NCI-H226 (cell line): ENCODE measurements around the gene FKBP5.

Source experiments
- DNase-seq: peaks from one replicate; pipeline ENCODE4 v3.0.0-alpha.2; 2015

FKBP5 gene

GRCh38 chr6:35651244-35651643, 37.5 kb downstream of the FKBP5 start:
- DNase-seq: no peak

- DNase-seq: no peak
These were observed 38.7 kb downstream of the FKBP5 start for GRCh38 chr6:35650015-35650414.

DNA sequence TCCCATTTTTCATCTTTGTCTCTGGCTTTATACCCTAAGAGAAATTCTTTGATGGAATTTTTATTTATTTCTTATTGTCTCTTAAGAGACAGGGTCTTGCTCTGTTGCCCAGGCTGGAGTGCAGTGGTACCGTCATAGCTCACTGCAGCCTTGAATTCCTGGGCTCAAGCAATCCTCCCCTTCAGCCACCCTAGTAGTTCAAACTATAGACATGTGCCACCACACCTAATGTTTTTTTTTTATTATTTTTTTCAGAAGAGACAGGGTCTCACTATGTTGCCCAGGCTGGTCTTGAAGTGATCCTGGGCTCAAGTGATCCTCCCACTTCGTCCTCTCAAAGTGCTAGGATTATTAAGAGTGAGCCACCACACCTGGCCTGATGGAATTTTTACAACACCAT, 40.5 kb downstream of the FKBP5 start:
- DNase-seq: no peak

GRCh38 chr6:35647400-35647799, 41.3 kb downstream of the FKBP5 start:
- DNase-seq: no peak

DNA sequence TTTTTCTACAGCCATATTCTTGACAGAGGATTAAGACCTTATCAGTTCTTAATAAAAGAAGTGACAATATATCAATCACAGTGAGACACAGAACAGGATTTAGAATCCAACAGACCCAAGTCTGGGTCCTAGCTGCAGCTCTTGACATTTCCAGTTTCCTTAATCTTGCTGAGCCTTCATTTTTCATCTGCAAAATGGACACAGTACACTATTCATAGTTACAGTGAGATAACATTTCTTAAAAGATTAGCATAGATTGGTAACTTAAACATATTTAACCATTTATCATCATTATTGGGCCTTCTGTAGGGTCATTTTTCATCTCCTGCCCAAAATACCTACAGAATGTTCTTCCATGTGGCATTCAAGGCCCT, 45.6 kb downstream of the FKBP5 start:
- DNase-seq: no peak

- no peak for DNase-seq
These were observed 46.1 kb downstream of the FKBP5 start for GRCh38 chr6:35642471-35643161.

DNA sequence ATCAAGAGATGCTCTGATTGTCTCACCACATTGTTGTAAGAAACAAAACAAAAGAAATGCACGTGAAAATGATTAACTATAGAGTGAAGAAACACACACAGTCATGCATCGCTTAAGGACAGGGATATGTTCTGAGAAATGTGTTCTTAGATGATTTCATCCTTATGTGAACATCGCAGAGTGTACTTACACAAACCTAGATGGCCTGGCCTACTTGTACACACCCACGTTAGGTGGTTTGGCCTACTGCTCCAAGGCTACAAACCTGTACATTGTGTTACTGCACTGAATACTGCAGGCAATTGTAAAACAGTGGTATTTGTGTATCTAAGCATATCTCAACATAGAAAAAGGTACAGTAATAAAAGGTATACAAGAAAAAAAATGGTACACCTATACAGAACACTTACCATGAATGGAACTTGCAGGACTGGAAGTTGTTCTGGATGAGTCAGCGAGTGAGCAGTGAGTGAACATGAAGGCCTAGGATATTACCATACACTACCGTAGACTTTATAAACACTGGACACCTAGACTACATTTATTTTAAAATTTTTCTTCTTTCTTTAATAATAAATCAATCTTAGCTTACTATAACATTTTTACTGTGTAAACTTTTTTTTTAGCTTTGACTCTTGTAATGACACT, 48.6 kb downstream of the FKBP5 start:
- DNase-seq: no peak

- no peak for DNase-seq
These were observed 50.0 kb downstream of the FKBP5 start for GRCh38 chr6:35638679-35639078.

GRCh38 chr6:35637911-35638310, 50.8 kb downstream of the FKBP5 start:
- no peak for DNase-seq

DNA sequence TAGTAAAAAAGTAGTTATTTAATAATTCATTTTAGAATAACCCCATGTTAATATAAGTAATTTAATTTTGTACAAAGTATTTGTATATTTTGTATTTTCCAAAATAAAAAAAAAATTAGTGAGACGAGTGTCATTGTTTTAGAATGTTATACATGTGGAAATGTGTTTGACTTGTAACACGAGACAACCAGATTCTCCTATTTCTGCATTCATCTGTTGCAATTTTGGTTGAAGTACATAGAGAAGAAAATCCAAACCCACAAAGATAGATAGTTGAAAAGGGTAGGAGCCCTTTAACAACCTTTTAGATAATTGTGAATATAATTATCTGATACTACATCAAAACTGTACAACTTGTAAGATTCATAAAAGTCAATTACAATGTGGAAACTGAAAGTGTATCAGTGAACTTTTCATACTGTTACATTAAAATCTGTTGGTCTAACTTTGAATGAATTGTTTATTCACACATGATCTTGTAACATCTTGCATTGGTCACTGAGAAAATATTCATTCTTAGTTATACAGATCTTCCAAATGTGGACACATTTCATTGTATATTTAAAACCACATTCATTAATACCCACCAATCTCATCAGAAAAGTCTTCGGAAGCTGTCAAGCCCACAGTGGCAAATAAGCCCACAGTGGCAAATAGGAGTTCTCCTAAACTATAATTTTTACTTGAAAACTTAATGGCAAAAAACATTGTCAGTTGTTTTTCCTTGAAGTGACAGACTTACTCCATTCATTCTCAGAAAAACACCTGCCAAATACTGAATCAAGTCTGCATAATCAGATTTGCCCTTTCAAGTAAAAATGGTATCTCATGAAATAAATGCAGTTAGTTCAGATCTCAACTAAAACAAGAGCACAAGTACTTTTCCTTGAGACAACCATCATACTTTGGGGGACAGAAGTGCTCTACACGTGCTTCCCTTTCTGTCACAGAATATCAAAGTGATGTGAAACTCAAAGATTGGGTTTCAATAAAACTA, 52.8 kb downstream of the FKBP5 start:
- DNase-seq: no peak

- DNase-seq: no peak
These were observed 54.4 kb downstream of the FKBP5 start for GRCh38 chr6:35634316-35634715.

- no peak for DNase-seq
These were observed 55.1 kb downstream of the FKBP5 start for GRCh38 chr6:35633579-35634089.

- no peak for DNase-seq
These were observed 58.8 kb downstream of the FKBP5 start for GRCh38 chr6:35629876-35630378.

DNA sequence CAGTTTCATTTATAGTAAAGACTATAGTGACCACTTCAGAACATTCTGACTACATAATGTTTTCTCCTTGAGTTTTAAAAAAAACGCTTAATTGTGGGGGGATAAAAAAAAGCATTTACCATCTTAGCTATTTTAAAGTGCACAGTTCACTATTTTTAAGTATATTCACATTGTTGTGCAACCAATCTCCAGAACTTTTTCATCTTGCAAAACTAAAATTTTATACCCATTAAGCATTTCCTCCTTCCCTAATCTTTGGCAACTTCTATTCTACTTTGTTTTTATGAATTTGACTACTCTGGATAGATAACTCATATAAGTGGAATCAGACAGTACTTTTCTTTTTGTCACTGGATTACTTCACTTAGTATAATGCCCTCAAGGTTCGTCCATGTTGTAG, 62.3 kb downstream of the FKBP5 start:
- DNase-seq: no peak

GRCh38 chr6:35624341-35625070, 64.2 kb downstream of the FKBP5 start:
- peak; percentile 6 for DNase-seq

DNA sequence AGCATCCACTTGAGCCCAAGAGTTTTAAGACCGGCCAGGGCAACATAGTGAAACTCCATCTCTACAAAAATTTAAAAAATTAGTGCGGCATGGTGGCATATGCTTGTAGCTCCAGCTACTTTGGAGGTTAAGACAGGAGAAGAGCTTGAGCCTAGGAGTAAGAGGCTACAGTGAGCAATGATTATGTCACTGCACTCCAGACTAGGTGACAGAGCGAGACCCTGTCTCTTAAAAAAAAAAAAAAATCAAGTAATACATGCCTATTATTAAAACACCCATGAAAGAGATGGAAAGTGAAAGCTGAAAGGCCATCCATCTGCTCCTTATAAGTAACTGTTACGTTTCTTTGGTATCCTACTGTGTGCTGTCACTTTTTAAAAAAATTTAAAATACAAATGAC, 66.4 kb downstream of the FKBP5 start:
- no peak for DNase-seq

DNA sequence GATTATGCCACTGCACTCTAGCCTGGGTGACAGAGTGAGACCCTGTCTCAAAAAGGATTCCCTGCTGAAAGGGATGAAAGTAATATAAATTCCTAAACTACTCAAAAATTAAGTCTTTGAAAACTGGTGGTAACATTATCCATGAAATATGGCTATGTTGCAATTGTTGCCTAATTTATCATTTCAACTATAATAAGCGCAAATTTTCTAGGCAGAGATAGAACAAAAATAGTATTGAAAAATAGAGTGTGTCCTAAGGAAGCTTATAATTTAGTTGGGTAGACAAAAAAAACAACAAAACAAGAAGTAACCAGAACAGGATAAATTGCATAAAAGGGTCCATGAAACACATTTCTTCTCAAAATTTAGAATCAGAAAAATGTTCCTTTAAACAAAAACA, 68.0 kb downstream of the FKBP5 start:
- DNase-seq: no peak

GRCh38 chr6:35613762-35614161, 75.0 kb downstream of the FKBP5 start:
- DNase-seq: no peak

DNA sequence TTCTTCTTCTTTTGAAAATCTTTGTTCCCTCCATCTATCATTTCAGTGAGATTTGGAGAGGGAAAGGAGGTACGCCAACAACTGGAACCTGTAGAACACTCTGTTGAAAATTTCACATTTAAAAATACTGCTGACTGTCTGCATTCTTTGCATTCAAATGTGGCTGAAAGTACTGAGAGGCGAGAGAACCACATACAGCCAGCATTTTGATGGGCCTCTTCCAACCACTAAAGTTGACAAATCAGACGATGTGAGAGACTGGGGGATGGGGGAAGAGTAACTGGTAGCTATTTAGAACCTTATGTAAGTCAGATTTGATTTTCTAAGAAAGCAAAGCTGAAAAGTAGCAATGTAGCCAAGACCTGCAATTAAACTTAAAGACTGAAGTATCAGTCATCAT, 77.5 kb downstream of the FKBP5 start:
- DNase-seq: no peak

DNA sequence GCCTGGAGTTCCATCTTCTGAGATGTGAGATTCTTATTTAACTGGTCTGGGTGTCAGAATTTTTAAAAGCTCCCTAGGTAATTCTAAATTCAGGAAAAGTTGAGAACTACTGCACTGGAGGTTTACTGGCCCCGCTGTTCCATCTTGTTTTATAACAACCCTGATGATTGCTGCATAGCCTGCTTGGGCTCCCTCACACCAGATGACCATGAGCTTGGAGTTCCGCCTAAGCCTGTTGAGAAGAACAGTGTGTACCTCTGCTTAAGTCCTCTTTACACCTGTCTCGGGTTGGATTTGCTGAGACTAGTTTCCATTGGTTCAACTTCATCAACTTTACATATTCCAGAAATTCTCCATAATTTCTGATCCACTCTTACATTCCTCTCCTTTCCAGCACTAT, 77.9 kb downstream of the FKBP5 start:
- DNase-seq: no peak

GRCh38 chr6:35609588-35609987, 79.1 kb downstream of the FKBP5 start:
- DNase-seq: no peak

GRCh38 chr6:35607517-35608233, 81.0 kb downstream of the FKBP5 start:
- no peak for DNase-seq
